ENCODE measurements around the gene UBAP1L. TPM values are rescaled to one million over a fixed set of nuclear protein-coding genes. Genes with fewer than 3 reads are reported as not detected.

The UBAP1L gene
- total and polyA plus RNA-seq, 2 experiments from 2014 or later: 0.43 to 0.89 TPM

DNA sequence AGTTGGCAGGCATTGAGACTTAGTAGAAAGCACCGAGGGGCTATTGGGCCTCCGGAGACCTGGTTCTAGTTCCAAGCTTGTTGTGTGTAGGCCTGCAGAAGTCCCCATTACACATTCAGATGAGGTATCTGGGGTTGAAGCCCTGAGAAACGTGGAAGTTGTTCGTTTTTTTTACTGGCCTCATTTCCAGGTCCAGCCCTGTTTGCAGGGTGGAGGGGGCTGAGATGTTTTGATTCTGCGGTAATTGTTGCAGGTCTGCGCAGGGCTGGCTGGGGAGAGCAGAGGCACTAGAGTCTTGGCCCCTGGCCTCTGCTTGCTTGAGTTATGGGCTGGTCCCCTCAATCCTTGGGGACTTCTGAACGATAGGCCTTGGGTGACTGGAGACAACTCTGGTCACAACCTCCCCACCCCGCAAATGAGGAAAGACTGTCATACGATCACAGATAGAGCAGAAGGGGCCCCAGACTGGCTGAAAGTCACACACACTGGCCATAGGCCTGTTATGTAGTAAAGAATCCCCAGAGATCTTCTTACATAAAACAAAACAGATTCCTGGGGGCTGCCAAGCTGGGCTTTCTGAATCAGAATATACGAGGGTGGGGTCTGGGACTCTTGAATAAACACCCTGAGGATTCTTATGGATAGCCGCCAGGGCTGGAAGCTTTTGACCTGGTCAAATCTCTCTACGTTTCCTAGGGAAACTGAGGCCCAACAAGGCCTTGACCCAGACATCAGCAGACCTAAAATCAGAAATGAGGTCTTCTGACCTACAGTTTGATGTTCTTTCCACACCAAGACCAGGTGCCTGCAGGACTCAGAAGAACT is 22.8 kb downstream of the UBAP1L start:
- Histone ChIP-seq H3K27me3 (replicated peaks; ENCODE audit: insufficient read depth) (no peaks in the 10 kb centered on the region), H3K9me3 (ENCODE audit: low read depth) (no peaks in the 10 kb centered on the region), H3K9ac (no peak overlapping the region), H4K20me1 (ENCODE audit: insufficient read depth) (no peaks in the 10 kb centered on the region), H3K9me2 (ENCODE audit: insufficient read depth) (no peaks in the 10 kb centered on the region), H3F3A (ENCODE audit: insufficient read depth) (no peaks in the 10 kb centered on the region), H3K4me1 (ENCODE audit: insufficient read depth) (no peaks in the 10 kb centered on the region), H3K36me3 (ENCODE audit: low read depth) (no peaks in the 10 kb centered on the region), H3K79me2 (ENCODE audit: insufficient read depth) (no peaks in the 10 kb centered on the region), H3K4me3 (no peak overlapping the region), H3K4me2 (ENCODE audit: unreplicated experiment) (no peak overlapping the region), H2AFZ (no peak overlapping the region), H3K27ac (no peak overlapping the region)
- WGBS, 2 experiments (ENCODE audit: low coverage in 1 of 2, low lambda C conversion rate in 2 of 2, missing lambda C conversion rate in 2 of 2): 45 to 46% methylated on average over 12 of the region's 12 CpGs
- DNase-seq: no peak
- in situ Hi-C loops (cut with MboI): no loop called here
- TF ChIP-seq EZH2 (IDR thresholded peaks at IDR 0.05; ENCODE audit: insufficient read depth, poor library complexity, severe bottlenecking): no peak
- TF ChIP-seq EZH2phosphoT487 (IDR thresholded peaks at IDR 0.05; ENCODE audit: insufficient read depth, low read depth): no peak

DNA sequence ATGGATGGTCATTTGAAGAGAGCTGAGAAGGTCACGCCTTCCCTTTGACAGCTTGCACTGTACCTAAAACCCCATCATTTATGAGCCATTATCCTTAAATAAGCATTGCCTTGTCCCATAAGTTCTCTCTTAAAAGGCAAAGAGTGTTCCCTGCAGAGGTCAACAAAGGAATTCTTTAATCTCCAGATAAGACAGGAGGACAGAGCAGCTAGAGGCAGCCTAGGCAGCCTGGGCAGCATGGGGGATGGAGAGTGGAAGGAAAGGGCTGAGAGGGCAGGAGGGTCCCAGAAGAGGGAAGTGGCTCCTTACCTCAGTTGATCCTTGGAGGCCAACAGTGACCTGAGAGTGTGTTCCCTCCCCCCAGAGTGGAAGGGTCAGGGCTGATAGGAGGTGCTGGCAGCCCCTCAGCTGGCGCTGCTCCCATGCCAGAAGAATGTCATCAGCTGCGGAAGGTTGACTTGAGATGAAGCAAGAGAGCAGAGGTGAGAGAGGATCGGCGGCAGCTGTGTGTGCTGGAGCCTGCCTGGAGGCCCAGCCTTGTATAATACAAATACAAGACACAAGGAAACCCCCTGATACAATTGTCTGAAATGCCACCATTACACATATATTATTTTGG is 25.7 kb downstream of the UBAP1L start:
- no peak for TF ChIP-seq EZH2phosphoT487 (IDR thresholded peaks at IDR 0.05; ENCODE audit: insufficient read depth, low read depth)
- no peak for TF ChIP-seq EZH2 (IDR thresholded peaks at IDR 0.05; ENCODE audit: insufficient read depth, poor library complexity, severe bottlenecking)
- in situ Hi-C loops (cut with MboI): no loop called here
- Histone ChIP-seq H3K4me2 (ENCODE audit: unreplicated experiment) (no peak overlapping the region), H3K79me2 (ENCODE audit: insufficient read depth) (no peaks in the 10 kb centered on the region), H2AFZ (no peak overlapping the region), H3K27ac (no peak overlapping the region), H3K4me3 (no peak overlapping the region), H3K9ac (no peak overlapping the region), H3K27me3 (replicated peaks; ENCODE audit: insufficient read depth) (no peaks in the 10 kb centered on the region), H3K4me1 (ENCODE audit: insufficient read depth) (no peaks in the 10 kb centered on the region), H4K20me1 (ENCODE audit: insufficient read depth) (no peaks in the 10 kb centered on the region), H3F3A (ENCODE audit: insufficient read depth) (no peaks in the 10 kb centered on the region), H3K9me3 (ENCODE audit: low read depth) (no peaks in the 10 kb centered on the region), H3K36me3 (ENCODE audit: low read depth) (no peaks in the 10 kb centered on the region), H3K9me2 (ENCODE audit: insufficient read depth) (no peaks in the 10 kb centered on the region)
- DNase-seq: no peak
- 89% methylated on average over 5 of the region's 5 CpGs for WGBS, 2 experiments (ENCODE audit: low coverage in 1 of 2, low lambda C conversion rate in 2 of 2, missing lambda C conversion rate in 2 of 2)

DNA sequence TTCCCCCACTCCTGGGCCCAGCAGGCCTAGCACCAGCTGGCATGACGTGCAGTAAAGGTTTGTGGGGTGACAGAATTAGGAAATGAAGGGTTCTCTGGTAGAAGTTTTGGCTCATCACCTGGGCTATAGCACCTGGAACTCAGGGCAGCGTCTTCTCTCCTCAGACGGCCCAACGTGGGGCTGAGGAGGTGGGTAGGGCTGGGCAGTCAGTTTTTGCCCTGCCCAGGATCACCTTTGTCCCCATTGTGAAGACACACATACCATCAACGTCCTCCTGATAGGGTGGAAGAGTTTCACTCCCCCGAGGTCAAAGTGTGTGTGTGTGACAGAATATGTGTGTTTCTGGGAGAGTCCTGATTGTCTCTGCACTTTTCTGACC is 26.4 kb downstream of the UBAP1L start:
- 71 to 72% methylated on average over 6 of the region's 6 CpGs for WGBS, 2 experiments (ENCODE audit: low coverage in 1 of 2, low lambda C conversion rate in 2 of 2, missing lambda C conversion rate in 2 of 2)
- Histone ChIP-seq H3K79me2 (ENCODE audit: insufficient read depth) (no peaks in the 10 kb centered on the region), H3K36me3 (ENCODE audit: low read depth) (no peaks in the 10 kb centered on the region), H3F3A (ENCODE audit: insufficient read depth) (no peaks in the 10 kb centered on the region), H3K9ac (no peak overlapping the region), H3K27me3 (replicated peaks; ENCODE audit: insufficient read depth) (0 out of 2 replicates have a peak, but pooled peaks cover 3% of the 10 kb centered on the region), H3K9me3 (ENCODE audit: low read depth) (no peaks in the 10 kb centered on the region), H3K9me2 (ENCODE audit: insufficient read depth) (no peaks in the 10 kb centered on the region), H3K27ac (no peak overlapping the region), H4K20me1 (ENCODE audit: insufficient read depth) (no peaks in the 10 kb centered on the region), H3K4me3 (no peak overlapping the region), H3K4me2 (ENCODE audit: unreplicated experiment) (no peak overlapping the region), H3K4me1 (ENCODE audit: insufficient read depth) (no peaks in the 10 kb centered on the region), H2AFZ (no peak overlapping the region)
- in situ Hi-C loops (cut with MboI): no loop called here
- DNase-seq: no peak
- no peak for TF ChIP-seq EZH2 (IDR thresholded peaks at IDR 0.05; ENCODE audit: insufficient read depth, poor library complexity, severe bottlenecking)
- TF ChIP-seq EZH2phosphoT487 (IDR thresholded peaks at IDR 0.05; ENCODE audit: insufficient read depth, low read depth): no peak

DNA sequence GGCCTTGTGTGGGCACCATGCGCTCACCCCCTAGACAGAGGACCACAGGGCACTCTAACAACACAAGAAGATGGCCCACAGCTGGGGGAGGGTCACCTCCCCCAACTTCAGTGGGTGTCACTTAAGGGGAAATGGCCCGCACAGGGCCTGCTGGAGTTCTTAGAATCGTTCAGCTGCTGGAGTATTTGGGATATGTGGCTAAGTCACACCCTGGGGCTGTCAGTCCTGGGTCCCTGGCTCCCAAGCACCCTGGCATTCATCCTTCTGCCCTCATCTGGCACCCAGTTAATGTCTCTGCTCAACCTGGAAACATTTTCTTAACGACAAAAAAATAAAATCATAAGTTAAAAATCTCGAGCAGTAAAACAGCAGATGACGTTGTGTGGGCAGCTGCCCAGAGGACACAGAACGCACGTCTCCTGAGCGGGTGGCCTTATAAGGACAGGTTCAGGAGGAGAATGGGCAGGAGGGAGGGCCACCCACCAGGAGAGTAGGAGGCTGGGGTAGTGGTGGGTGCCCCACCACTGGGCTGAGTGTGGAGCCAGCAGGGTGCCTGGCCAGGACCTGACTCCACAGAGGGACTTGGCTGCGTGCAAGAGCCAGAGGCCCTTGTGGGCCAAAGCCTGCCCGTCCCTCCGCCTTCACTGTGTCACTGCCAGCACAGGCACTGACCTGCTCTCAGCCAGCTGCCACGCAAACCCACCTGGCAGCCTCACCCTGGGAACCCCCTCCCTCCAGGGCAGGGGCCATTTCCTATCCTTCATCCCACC is 26.9 kb downstream of the UBAP1L start:
- Histone ChIP-seq H3K9me3 (ENCODE audit: low read depth) (no peaks in the 10 kb centered on the region), H3K79me2 (ENCODE audit: insufficient read depth) (no peaks in the 10 kb centered on the region), H3K9ac (no peak overlapping the region), H3K4me2 (ENCODE audit: unreplicated experiment) (no peak overlapping the region), H4K20me1 (ENCODE audit: insufficient read depth) (no peaks in the 10 kb centered on the region), H3F3A (ENCODE audit: insufficient read depth) (no peaks in the 10 kb centered on the region), H3K9me2 (ENCODE audit: insufficient read depth) (no peaks in the 10 kb centered on the region), H3K27me3 (replicated peaks; ENCODE audit: insufficient read depth) (0 out of 2 replicates have a peak, but pooled peaks cover 3% of the 10 kb centered on the region), H3K4me3 (no peak overlapping the region), H3K4me1 (ENCODE audit: insufficient read depth) (no peaks in the 10 kb centered on the region), H2AFZ (no peak overlapping the region), H3K36me3 (ENCODE audit: low read depth) (no peaks in the 10 kb centered on the region), H3K27ac (no peak overlapping the region)
- in situ Hi-C loops (cut with MboI): no loop called here
- TF ChIP-seq EZH2 (IDR thresholded peaks at IDR 0.05; ENCODE audit: insufficient read depth, poor library complexity, severe bottlenecking): no peak
- no peak for TF ChIP-seq EZH2phosphoT487 (IDR thresholded peaks at IDR 0.05; ENCODE audit: insufficient read depth, low read depth)
- WGBS, 2 experiments (ENCODE audit: low coverage in 1 of 2, low lambda C conversion rate in 2 of 2, missing lambda C conversion rate in 2 of 2): 39 to 45% methylated on average over 12 of the region's 13 CpGs
- DNase-seq: peak; percentile 18
